Anterior cingulate cortex (tissue), 58 donors: ENCODE measurements around the gene IMPDH2.

Experiments used
- DNase-seq, 58 donors: peaks; one replicate each; lab custom pipeline; 2025; lab: John Stamatoyannopoulos, UW

The IMPDH2 gene

DNA sequence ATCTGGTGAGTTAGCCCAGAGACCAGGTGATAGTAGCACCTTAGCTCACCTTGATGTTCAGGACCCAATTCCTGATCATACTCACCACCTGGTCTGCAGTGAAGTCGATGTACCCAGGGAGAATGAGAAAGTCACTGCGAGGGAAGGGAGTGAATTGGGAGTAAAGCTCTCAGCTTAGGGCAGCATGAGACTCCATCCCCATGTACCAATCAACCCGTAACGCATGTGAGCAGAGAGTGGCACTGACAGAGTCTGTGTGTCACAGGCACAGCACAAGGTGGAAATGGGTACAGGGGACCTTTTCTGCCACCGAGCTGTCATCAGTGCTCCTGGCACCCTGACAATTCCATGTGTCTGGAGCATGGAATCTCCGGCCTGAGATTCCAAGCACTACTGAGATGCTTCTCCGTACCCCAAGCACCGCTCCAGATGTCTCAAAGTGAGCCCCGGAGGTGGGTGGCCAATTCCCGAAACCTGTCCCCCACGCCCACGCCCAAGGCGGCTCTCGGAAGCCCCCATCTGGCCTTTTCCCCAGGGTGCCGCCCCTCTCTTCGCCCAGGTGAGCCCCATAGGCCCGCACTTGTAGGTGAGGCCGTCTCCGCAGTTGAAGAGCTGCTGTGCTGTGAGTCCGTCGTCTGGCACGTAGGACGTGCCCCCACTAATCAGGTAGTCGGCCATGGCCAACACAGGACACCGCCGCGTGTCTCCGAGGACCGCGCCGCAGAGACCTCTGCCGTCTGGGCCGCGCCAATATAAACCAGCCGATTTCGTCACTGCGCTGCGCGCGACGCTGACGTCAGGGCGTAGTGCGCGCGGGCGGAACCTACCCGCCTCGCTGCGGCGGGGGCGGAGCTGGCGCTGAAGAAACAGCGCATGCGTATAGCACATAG lies at the start of gene IMPDH2:
TSS of gene IMPDH2 (minus strand) at position 726 of the 890 bp plus-strand sequence. CDS start at position 678, 48 bp downstream.
- DNase-seq = peak; percentile 50 to 97 (median 91)

DNA sequence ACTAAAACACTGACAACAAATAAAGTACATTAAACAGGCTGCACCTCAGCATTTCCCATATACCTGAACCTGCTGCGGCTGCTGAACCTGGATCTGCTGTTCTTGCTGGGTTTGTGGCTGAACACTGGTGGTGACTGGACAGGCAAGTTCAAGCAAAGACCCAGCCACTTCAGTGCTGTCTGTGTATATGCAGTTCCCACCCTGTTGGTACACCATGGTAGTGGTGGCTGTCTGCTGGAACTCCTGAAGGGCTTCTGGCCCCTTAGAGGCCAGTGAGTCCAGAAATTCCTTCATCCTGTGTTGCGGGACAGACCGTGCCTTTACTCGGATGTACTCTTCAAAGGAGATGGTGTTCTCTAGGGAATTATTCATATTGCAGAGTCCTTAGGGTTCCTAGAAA lies 47.4 kb upstream of the IMPDH2 start:
- no peak for DNase-seq

DNA sequence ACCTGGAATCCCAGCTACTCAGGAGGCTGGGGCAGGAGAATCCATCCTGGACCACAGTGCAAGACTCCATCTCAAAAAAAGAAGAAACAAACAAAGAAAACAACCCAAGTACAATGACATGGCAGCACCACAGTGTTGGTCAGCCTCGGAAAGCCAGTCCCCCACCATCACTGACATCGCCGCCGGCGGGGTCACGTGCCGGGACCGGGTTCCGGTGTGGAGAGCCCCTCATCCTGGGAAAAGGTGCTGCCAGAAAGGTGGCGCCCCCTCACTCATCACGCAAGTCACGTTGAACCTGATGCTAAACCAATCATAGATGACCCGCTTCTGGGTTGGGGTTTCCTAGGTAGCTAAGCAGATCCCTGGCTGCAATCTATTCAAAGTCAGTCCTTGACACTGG lies 46.9 kb upstream of the IMPDH2 start:
- no peak for DNase-seq

DNA sequence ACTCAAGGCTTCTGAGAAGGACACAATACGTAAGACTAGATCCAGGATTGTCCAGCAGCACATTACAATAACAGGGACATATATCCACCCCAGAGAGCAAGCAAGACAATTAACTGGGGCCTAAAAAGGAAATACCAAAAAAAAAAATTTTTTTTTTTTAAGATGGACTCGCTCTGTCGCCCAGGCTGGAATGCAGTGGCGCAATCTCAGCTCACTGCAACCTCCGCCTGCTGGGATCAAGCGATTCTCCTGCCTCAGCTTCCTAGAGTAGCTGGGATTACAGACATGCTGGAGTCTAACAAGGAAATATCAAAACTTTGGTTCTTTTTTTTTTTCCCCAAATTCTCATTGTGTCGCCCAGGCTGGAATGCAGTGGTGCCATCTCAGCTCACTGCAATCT lies 28.8 kb upstream of the IMPDH2 start:
- DNase-seq = no peak

DNA sequence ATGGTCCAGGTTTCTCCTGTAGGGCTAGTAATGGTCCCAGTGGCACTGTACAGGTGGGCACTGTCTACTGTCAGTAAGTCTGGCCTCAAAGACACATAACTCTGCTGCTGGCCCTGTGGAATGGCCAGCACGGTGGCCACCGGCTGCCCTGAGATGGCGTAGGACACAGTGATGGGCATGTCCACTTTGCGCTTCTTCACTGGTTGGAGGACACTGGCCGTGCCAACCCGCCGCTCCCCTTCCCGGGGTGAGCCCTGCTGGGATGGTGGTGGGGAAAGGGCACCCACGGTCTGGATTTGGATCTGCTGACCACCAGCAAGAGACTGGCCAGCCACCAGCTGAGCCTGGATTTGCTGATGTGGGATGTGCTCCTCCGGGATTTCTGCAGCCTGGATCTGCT lies 28.1 kb upstream of the IMPDH2 start:
- DNase-seq = no peak

DNA sequence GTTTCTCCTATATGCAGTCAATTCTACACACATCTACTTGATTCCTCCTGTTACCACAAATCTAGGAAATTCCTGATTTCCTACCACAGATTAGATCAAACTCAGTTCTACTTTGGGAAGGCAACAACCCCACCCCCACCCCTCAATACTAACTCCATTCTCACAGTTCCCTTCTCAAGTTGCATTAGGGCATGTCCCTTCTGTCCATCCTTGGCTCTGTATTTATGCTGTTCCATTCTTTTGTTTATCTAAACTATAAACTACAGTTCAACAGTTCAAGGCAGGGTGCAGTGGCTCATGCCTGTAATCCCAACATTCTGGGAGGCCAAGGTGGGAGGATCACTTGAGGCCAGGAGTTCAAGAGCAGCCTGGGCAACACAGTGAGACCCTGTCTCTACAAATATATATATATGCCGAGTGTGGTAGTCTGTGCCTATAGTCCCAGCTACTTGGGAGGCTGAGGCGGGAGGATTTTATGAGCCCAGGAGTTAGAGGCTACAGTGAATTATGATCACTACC lies 25.2 kb upstream of the IMPDH2 start:
- no peak for DNase-seq

DNA sequence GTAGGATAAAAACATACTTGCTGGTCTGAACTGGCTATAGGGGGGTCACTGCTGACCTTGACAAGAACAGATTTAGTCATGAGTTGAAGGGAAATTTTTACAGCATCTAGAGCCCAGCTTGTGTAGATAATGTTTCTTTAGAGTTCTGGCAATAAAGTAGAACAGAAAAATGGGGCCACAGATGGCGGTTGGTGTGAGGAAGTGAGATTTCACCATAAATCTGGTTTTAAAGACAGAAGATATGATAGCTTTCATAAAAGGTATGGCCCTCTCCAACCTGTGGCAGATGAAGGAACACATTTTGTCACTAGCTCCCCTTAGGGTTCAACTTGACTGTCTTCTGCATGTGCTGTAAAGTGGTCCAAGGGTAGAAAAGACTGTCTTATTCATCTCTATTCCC lies 24.3 kb upstream of the IMPDH2 start:
- DNase-seq = peak in 1 of 58 donors; percentile 2

DNA sequence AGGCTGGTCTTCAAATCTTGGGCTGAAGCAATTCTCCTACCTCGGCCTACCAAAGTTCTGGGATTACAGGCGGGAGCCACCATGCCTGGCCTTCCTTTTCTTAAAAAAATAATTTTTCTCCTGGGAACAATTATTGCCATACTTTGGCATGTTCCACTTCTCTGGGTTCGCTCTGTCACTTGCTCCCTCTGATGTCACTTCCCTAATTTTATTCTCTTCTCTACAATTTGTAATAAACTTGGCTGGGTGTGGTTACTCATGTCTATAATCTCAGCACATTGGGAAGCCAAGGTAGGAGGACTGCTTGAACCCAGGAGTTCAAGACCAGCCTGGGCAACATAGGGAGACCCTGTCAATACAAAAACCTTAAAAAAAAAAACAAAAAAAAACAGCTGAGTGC lies 6.1 kb upstream of the IMPDH2 start:
- DNase-seq = no peak

DNA sequence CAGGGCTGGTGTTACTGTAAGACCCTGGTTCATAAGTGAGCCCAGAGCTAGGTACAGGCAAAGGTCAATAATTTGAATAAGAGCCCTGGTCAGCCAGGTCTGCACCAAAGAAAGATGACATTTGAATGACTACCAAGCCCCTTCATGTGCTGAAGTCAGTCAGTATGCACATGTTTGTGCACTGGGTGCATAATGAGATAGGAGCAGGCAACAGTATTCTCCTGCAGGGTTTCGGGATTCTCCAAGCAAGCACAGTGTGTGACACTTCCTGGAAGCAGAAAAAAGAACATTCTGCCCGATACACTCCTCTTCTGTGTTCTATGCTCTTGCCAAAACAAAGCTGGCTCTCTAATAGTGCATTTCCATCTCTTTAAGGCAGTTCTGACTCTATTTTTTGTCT lies 5.5 kb upstream of the IMPDH2 start:
- no peak for DNase-seq

DNA sequence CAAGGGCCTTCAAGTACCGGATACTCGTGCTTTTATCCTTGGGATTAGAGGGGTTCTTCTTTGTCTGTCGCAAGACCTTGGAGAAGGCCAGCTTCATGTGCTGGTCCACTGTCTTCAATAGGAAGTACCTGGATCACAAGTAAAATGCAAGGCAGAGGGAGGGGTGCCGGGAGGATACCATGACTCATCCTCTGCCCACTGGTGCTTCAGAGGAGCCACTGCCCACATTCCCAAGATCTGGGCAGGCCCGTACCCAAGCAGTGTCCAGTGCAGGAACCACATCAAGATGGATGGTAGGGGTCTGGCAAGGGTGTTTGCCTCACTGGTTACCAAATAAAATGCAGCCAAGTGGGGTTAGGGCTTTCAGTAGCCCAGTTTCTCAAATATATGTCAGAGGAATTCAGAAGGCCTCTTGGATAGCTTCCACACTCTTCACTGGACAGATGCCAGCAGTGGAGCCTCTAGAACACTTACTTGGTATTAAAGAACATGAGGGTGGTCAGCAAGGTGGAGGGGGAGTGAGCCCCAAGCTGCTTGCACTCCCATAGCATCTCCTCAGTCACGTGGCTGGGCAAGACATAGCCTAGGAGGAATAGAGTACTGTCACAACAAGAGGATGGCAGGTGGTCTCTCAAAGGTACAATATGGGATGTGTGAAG lies 3.6 kb upstream of the IMPDH2 start:
- DNase-seq = no peak

DNA sequence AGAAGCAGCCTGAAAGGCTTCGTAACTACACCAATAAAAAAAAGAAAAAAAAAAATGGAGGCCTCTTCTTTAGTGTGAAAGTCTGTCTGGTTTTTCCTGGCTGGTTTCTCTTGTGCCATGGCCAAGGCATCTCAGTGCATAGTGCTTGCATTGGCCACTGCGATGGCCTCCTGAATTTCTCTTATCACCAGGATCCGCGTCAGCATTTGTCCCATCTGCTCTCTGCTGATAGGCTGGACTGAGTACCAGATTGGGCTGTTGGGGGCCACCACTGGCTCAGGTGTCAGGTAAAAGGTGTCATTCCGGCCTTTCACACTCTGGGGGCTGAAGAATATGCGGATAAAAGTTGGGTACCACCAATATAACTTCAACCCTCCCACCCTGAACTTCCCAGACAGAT lies 1.1 kb upstream of the IMPDH2 start:
- DNase-seq = no peak

DNA sequence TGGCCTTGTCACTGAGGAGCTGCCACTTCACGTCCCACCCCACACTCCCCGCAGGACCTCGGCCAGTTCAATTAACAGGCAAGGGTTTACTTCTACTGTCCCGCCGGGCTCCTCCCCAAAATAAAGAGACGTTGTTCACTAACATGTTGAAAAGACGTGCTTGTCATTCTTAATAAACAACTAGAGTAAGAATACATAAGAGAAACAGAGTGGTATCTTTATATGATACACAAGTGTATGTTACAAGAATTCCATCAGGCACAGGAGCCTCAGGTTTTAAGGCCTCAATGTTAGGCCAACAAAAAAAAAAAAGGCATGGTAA lies 326 bp upstream of the IMPDH2 start:
- DNase-seq = no peak

DNA sequence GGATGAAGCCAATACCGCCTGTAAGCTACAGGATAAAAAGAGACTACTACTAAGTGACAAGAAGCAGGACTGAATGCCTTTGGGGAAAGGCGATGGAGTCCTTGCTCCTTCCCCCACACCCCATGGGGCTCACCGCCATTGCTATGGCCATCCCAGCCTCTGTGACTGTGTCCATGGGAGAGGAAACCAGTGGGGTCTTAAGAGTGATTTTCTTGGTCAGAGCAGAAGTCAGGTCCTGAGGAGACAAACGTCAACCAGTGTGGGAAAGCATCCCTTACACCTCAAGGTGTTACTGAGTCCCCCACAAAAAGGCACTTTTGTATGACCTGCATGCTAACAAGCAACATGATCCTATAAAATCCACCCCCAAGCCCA lies 913 bp downstream of the IMPDH2 start:
- no peak for DNase-seq

DNA sequence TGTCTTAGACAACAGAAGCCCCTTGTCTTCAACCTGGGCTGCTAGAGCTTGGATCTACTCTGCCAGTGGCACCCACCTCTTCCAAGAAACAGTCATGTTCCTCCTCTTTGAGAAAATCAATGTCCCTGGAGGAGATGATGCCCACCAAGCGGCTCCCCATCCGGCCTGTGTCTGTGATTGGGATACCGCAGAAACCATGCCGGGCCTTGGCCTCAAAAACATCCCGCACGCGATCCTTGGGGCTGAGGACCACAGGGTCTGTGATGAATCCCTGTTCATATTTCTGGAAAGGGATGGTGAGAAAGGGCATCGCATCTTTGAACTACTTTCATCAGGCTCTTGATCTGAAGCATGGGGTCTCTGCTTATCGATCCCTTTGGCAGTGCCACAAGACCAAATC lies 1.6 kb downstream of the IMPDH2 start:
- no peak for DNase-seq

DNA sequence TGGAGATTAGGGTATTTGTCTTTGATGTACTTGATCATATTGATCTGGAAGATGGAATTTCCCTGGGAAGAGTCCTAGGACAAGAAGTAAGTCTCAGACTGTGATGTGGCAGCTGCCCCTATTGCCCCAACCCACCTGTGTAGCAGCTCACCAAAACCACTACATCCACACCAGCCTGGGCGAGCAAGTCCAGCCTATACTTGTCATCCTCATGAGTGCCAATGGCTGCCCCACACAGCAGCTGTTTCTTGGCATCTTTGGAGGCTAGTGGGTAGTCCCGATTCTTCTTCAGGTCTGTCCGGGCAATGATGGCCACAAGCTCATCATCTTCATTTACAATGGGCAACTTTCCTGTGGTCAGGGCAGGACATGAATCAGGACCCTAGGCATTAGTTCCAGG lies 2.7 kb downstream of the IMPDH2 start:
- DNase-seq = no peak

DNA sequence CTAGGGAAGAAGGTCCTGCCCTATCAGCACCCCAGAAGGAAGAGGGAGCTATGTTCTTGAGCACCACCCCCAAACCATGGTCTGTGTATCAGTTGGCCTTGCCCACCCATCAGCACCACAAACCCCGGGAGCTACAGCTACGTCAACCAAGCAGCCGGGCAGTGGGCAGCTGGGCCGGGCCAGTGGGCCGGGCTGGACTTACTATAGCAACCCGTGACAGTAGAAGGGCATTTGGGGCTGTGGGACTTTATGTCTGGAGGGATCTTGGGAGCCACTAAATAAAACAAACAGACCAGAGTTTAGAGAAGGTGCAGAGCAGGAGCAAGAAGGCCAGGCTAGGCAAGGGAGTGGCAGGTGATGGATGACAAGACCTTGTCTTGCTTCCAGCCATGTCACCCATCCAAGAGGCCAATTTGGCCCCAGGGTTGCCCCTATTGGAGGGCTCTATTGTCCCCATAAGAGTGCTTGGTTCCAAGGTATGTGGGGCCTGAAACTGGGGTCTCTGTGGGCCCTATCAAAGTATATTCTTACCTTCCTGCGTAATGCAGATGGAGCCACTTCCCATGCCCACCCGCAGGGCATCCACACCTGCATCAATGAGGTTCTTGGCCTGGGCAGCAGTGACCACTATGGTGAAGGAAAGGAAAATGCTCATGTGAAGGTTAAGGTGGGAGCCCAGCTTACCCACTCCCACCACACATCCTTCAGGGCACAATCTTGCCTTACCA lies 3.2 kb downstream of the IMPDH2 start:
- no peak for DNase-seq

DNA sequence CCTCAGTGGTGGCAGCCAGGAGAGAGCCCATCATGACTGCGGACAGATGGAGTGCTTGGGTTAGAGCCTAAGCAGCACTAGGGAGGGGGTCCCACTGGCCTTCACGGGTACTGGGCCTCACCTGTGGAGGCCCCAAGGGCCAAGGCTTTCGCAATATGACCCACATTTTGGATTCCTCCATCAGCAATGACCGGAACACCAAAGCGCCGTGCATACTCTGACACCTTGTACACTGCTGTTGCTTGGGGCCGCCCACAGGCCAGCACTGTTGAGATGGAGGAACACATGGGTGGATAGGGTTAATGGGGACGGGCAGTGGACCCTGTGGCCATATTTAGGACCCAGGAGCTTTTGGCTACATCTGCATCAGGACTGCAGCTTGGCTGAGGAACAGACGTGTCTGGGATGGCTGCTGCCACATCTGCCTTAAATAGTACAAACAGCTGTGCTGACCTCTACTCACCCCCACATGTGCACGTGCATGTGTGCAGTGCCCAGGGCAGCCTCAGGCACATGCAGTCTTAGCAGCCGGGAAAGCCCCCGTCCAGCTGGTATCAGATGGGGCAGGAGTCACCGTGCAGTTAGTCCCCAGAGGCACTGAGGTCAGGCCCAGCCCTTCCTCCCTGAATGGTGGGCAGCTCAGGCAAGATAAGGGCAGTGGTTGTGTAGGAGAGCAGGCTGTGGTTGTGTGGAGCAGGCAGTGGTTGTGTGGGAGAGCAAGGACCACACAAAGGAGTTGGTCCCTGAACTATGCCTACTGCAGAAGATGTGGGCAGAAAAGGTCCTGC lies 4.0 kb downstream of the IMPDH2 start:
- no peak for DNase-seq

DNA sequence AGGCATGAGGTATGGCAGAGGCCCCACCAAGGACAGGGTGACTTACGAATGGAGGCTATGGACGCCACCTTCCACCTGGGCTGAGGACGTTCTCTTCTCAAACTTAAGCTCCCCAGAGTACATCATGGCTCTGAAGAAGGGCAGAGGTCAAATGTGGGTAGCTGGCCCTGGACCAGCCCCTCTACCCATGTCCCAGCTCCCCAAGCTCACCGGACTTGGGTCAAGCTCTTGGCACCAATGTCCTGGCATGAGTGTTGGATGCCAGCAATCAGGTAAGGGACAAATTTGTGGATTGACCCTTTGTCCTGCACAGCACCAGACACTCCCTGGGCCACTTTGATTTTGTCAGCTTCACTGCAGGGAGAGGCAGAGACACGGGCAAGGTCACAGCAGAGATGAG lies 4.7 kb downstream of the IMPDH2 start:
- no peak for DNase-seq

DNA sequence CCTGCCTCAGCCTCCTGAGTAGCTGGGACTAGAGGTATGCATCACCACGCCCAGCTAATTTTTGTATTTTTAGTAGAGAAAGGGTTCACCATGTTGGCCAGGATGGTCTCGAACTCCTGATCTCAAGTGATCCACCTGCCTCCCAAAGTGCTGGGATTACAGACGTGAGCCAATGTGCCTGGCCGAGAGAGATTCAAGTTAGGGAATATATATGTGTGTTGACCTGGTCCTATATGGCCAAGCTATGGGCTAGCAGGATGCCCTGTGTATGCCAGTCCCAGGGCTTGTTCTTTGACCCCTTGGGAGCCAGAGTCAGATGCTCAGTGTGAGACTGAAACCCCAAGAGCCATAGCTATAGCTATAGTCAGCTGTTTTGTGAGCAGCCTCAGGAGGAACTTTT lies 5.4 kb downstream of the IMPDH2 start:
- DNase-seq = no peak

DNA sequence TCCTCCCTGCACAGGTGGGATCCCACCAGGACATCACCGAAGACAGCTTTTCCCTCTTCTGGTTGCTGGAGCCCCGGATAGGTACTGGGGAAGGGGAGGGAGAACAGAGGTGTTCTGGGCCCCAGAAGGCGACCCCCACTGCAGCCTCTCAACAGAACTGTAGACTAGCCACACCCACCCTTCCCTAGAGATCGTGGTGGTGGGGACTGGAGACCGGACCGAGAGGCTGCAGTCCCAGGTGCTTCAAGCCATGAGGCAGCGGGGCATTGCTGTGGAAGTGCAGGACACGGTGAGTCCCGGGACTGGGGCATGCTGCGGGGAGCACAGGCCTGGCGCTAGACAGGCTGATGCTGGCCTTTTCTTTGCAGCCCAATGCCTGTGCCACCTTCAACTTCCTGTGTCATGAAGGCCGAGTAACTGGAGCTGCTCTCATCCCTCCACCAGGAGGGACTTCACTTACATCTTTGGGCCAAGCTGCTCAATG lies 6.5 kb downstream of the IMPDH2 start:
- no peak for DNase-seq
